Ovary (tissue), 3 donors: ENCODE measurements around the gene CTLA4.

Experiments
- EP300 ChIP-seq: sonication (generic); formaldehyde crosslinking; IDR thresholded peaks from one replicate; pipeline ENCODE4 v1.6.1; 2017; ENCODE audit warnings: antibody characterized with exemption
- POLR2A ChIP-seq: fragments of 450-650 bp; IDR thresholded peaks from one replicate; pipeline ENCODE4 v1.6.1; 2017; ENCODE audit warnings: antibody characterized with exemption, mild to moderate bottlenecking, moderate library complexity
- TF ChIP-seq, protein P1 (sequence below), 3 donors: fragments of 450-650 bp in 2 of 3; fragments of 200-600 bp in 1 of 3; IDR thresholded peaks; one replicate each; pipeline versions ENCODE4 v1.5.1 to v1.8.0; 2016 to 2022; ENCODE audit warnings: antibody characterized with exemption in 3 of 3, mild to moderate bottlenecking in 1 of 3
- donor health status: DM: no; HTN: no; CAD: no.

DNA sequence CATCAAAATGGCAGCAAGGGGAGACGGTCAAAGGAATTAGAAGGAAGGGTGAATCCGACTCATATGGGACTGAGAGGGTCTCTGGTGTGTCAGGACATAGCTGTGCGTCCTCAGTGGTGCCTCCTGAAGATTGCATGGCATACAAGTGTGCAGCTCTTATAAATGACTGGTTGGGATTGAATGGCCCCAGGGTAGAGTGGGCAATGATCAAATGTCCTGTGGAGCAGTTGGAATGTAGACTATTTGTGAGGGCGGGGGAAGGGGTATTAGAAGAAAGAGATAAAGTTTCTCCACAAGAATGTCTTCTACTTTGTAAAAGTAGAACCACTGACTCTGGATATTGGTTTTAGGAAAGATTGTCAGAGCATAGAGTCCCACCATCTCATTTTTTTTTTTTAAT, 24.6 kb downstream of the CTLA4 start:
- TF ChIP-seq, protein P1, sequence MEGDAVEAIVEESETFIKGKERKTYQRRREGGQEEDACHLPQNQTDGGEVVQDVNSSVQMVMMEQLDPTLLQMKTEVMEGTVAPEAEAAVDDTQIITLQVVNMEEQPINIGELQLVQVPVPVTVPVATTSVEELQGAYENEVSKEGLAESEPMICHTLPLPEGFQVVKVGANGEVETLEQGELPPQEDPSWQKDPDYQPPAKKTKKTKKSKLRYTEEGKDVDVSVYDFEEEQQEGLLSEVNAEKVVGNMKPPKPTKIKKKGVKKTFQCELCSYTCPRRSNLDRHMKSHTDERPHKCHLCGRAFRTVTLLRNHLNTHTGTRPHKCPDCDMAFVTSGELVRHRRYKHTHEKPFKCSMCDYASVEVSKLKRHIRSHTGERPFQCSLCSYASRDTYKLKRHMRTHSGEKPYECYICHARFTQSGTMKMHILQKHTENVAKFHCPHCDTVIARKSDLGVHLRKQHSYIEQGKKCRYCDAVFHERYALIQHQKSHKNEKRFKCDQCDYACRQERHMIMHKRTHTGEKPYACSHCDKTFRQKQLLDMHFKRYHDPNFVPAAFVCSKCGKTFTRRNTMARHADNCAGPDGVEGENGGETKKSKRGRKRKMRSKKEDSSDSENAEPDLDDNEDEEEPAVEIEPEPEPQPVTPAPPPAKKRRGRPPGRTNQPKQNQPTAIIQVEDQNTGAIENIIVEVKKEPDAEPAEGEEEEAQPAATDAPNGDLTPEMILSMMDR (IDR thresholded peaks at IDR 0.05) = no peak
- TF ChIP-seq EP300 = no peak
- TF ChIP-seq POLR2A = no peak
